Stimulated activated CD8-positive, alpha-beta memory T cell treated with anti-CD3 and anti-CD28 coated beads, Interleukin-12 subunit alpha, Interleukin-12 subunit beta, amount 100 ng/mL, for 24 hours (primary cell): Measurements from ENCODE around the gene GORASP1.
"Not testable (repeated sequence)": the region's sequence is repeated elsewhere in the genome, so short reads cannot be mapped to it uniquely, and the experiment has no call there.

Experiments used
- DNase-seq: peaks from one replicate; pipeline ENCODE4 v3.0.0-alpha.2; 2020; ENCODE audit errors: extremely low read depth

GORASP1 gene

GRCh38 chr3:39064646-39065045 lies 42.8 kb downstream of the GORASP1 start:
- no peak for DNase-seq

- no peak for DNase-seq
Observed at GRCh38 chr3:39063143-39063542, 44.3 kb downstream of the GORASP1 start.

- DNase-seq: no peak
Observed at GRCh38 chr3:39062180-39062579, 45.2 kb downstream of the GORASP1 start.

GRCh38 chr3:39061228-39061627 lies 46.2 kb downstream of the GORASP1 start:
- DNase-seq: not testable (repeated sequence)

GRCh38 chr3:39056151-39056550 lies 51.3 kb downstream of the GORASP1 start:
- DNase-seq: no peak

- DNase-seq: no peak
Observed at GRCh38 chr3:39053696-39054095, 53.7 kb downstream of the GORASP1 start.

- no peak for DNase-seq
Observed at GRCh38 chr3:39052583-39052982, 54.8 kb downstream of the GORASP1 start.

GRCh38 chr3:39051649-39052561 lies 55.5 kb downstream of the GORASP1 start, which contains the start of the genes SCN11A and WDR48:
SCN11A (minus strand) TSS chr3:39051944; CDS start chr3:38950362, 101,582 bp downstream.
WDR48 (plus strand) TSS chr3:39052016; CDS start chr3:39052026, 10 bp downstream.
- peak; percentile 86 for DNase-seq

GRCh38 chr3:39050029-39050428 lies 57.4 kb downstream of the GORASP1 start:
- DNase-seq: no peak
